Fibroblast of gingiva (primary cell): ENCODE measurements around the gene PIP5K1A.

Experiments
- DNase-seq: peaks from one replicate; pipeline ENCODE4 v3.0.0-alpha.2; 2011; ENCODE audit warnings: low read depth

PIP5K1A gene

GRCh38 chr1:151289080-151289935, 91.0 kb downstream of the PIP5K1A start:
- DNase-seq = no peak

DNA sequence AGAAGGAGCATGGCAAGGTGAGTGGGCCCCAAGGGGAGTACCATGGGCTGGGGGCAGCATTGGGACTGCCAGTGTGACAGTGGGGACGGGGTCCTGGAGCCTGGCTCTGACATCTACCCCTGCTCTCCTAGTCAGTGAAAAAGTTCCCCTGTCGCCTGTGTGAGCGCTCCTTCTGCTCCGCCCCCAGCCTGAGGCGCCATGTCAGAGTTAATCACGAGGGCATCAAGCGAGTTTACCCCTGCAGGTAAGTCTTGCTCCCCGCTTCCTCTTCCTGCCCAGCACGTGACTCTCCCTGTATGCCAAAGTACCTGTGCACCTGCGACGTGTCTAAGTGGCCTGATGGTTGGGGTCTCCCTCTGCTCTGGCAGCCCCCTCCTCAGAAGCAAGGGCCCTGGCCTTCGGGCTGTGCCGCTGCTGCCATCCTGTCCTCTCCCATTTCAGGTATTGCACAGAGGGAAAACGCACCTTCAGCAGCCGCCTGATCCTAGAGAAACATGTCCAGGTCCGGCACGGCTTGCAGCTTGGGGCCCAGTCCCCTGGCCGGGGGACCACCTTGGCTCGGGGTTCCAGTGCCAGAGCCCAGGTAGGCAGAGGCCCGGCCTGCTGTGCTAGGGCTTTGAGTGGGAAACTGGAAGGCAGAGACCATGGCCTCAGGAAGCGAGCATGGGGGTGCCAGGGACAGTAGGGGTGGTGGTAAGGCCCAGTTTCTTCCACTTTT, 91.8 kb downstream of the PIP5K1A start:
- DNase-seq = no peak

- no peak for DNase-seq
Measured at GRCh38 chr1:151290709-151291303, 92.5 kb downstream of the PIP5K1A start.

DNA sequence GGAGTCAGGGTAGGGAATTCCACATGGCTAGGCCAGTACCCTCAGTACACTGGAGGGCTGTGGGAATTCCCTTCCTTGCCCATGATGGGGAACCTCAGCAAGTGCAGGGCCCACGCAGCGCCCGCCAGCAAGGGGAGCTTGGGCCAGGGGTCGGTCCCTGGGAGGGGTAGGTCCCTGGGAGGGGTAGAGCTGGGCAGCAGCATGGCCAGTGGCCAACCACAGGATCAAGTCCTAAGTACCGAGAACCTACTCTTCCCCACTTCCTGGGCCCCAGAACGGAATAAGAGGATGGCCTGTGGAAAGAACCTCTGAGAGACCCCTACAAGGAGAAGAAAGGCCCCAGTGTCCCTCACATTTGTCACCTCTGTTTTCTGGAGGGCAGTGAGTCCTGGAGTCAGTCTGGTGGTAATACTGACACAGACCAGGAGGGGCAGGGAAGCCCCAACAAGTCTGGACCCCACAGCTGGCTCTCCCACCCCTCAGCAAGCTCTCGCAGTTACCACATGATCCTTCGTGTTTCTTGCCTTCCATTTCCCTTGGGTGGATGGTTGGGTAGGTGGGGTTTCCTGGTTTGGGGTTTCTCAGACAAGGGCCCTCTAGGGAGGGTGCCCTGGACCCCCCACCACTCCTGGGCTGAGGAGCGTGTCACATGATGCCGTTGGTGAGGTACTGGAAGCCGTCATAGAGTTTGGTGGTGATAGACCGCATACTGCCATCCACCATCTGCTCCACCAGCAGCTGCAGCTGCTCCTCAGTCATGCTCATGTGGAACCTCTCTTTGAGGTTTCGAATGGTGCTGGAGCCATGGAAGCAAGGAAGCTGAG, 94.1 kb downstream of the PIP5K1A start:
- no peak for DNase-seq

DNA sequence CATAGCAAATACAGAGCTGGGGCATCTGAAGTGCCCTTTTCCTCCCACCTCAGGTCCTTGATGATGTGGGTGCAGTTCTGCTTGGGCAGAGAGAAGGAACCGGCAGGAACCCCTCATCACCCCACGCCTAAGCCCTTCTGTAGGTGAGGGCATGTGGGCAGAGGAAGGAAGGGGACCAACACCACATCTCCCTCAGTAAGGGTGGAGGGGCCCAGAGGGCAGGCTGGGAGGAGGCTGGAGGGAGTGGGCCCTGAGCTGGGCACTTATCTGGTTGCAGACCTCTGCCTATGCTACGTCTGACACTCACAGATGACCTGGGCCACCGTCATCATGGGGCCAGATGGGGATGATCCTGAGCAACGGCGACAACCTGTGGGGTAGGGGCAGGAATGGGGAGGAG, 94.7 kb downstream of the PIP5K1A start:
- no peak for DNase-seq

GRCh38 chr1:151294742-151295462, 96.5 kb downstream of the PIP5K1A start:
- no peak for DNase-seq
